Nephron progenitor cell (in vitro differentiated cells): ENCODE results near the gene TIPIN.
"Not testable (repeated sequence)": the region's sequence is repeated elsewhere in the genome, so short reads cannot be mapped to it uniquely, and the experiment has no call there.

Source experiments
- DNase-seq: peaks from one replicate; pipeline ENCODE4 v3.0.0; 2021
- H3K27ac Mint-ChIP-seq: 2 replicates; pipeline ENCODE4 v1.8.0; 2021; ENCODE audit warnings: mild to moderate bottlenecking, moderate library complexity, mixed read lengths
- H3K27me3 Mint-ChIP-seq: 2 replicates; pipeline ENCODE4 v1.8.0; 2021; ENCODE audit warnings: mild to moderate bottlenecking, low read depth, mixed read lengths; ENCODE audit not compliant: poor library complexity
- H3K36me3 Mint-ChIP-seq: 2 replicates; pipeline ENCODE4 v1.8.0; 2021; ENCODE audit warnings: low read depth, mixed read lengths
- H3K4me1 Mint-ChIP-seq: 2 replicates; pipeline ENCODE4 v1.8.0; 2021; ENCODE audit warnings: mixed read lengths
- H3K4me3 Mint-ChIP-seq: 2 replicates; pipeline ENCODE4 v1.8.0; 2021; ENCODE audit warnings: mild to moderate bottlenecking, moderate library complexity, mixed read lengths
- H3K9me3 Mint-ChIP-seq: 2 replicates; pipeline ENCODE4 v1.8.0; 2021; ENCODE audit warnings: mild to moderate bottlenecking, moderate library complexity, mixed read lengths
- CTCF ChIP-seq: fragments of 200-600 bp; sonication (generic); IDR thresholded peaks from 2 replicates; pipeline ENCODE4 v1.5.0; 2021; ENCODE audit warnings: antibody characterized with exemption

TIPIN gene

DNA sequence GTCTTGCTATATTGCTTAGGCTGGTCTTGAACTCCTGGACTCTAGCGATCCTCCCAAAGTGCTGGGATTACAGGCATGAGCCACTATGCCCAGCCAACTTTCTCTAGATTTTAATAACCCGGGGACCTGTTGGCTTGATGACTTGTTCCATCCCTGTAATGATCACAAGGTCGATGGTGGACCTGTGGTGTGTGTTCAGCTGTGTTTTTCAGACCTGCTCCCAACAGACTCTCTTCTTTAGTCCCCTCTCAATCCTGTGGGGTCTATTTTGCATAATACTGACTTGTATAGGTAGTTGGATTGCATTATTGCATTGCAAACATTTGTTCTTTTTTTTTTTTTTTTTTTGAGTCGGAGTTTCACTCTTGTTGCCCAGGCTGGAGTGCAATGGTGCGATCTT lies 32.1 kb upstream of the TIPIN start:
- no peak for TF ChIP-seq CTCF
- no peak for DNase-seq
- Mint-ChIP-seq H3K36me3 (peaks cover 24% of the 10 kb centered on the region), H3K4me1 (peaks cover 45% of the 10 kb centered on the region), H3K27me3 (no peaks in the 10 kb centered on the region), H3K4me3 (peak overlapping the region; percentile 96), H3K27ac (no peak overlapping the region), H3K9me3 (peaks cover 3% of the 10 kb centered on the region)

GRCh38 chr15:66388043-66388363 lies 31.5 kb upstream of the TIPIN start:
- H3K9me3 Mint-ChIP-seq, result peaks cover 3% of the 10 kb centered on the region
- peaks cover 45% of the 10 kb centered on the region for H3K4me1 Mint-ChIP-seq
- H3K27ac Mint-ChIP-seq, result peak overlapping the region; percentile 41
- H3K36me3 Mint-ChIP-seq, result peaks cover 24% of the 10 kb centered on the region
- DNase-seq, result no peak
- H3K27me3 Mint-ChIP-seq, result no peaks in the 10 kb centered on the region
- peak overlapping the region; percentile 96 for H3K4me3 Mint-ChIP-seq
- TF ChIP-seq CTCF, result peak; percentile 4

DNA sequence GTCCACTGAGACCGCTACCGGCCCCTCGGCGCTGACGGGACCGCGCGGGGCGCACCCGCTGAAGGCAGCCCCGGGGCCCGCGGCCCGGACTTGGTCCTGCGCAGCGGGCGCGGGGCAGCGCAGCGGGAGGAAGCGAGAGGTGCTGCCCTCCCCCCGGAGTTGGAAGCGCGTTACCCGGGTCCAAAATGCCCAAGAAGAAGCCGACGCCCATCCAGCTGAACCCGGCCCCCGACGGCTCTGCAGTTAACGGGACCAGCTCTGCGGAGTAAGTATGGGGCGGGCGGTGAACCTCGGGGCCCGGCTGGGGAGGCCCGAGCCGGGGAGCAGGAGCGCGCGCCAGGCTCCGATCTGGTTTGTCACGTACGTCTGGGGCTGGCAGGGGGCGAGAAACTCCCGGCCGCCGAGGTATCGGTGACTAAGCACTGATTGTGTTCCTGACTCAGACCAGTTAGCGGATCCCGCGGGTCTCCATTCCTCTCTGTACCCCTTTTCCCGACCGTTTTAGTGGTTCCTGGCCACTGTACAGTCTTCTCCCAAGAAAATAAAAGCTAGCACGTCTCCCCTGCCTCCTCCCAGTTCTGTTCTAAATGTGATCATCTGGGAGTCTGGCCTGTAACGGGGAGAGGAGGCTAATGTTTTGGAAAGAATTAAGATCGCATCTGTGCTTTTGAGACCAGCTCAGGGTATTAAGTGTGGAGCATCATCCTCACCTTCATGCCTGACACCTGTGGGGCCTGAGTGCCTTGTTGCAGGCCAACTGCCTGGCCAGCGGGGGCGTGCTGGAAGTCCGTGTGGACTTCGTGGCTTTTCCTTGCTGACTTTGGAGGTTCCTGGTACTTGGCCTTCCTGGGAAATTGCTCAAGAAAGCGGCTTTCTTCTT lies 30.9 kb upstream of the TIPIN start:
- peak; percentile 19 for TF ChIP-seq CTCF
- Mint-ChIP-seq H3K4me3 (peak overlapping the region; percentile 96), H3K36me3 (peaks cover 24% of the 10 kb centered on the region), H3K27me3 (no peaks in the 10 kb centered on the region), H3K27ac (peak overlapping the region; percentile 41), H3K9me3 (peaks cover 3% of the 10 kb centered on the region), H3K4me1 (peaks cover 45% of the 10 kb centered on the region)
- peak; percentile 61 for DNase-seq

- peak; percentile 46 for TF ChIP-seq CTCF
- H3K36me3 Mint-ChIP-seq, result peaks cover 18% of the 10 kb centered on the region
- H3K4me1 Mint-ChIP-seq, result peaks cover 40% of the 10 kb centered on the region
- H3K27ac Mint-ChIP-seq, result peak within 1 kb of the TSS; percentile 97
- H3K4me3 Mint-ChIP-seq, result peak within 1 kb of the TSS; percentile 96
- H3K27me3 Mint-ChIP-seq, result no peaks in the 10 kb centered on the region
- peaks cover 3% of the 10 kb centered on the region for H3K9me3 Mint-ChIP-seq
- DNase-seq, result peak; percentile 98
Measured at GRCh38 chr15:66386204-66387123, 30.0 kb upstream of the TIPIN start, which contains the start of gene MAP2K1. Gene MAP2K1 (plus strand): TSS chr15:66386912. CDS start chr15:66387348, 436 bp downstream.

DNA sequence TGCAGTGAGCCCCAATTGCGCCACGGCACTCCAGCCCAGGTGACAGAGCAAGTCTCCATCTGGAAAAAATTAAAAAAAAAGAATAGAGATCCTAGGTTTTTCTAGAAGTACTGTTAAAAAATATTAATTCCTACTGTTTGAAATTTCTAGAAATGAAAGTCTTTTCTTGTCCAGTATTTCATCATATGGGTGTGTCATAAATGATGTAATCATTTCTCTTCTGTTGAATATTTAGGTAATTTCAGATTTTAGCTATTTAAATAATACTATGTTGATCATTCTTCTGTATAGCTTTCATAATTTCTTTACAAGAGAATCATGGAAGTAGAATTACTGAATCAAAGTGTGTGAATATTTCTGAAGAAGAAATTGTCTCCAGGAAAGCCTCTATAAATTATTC lies 24.9 kb upstream of the TIPIN start:
- not testable (repeated sequence) for H3K4me3 Mint-ChIP-seq, H3K9me3 Mint-ChIP-seq, H3K27me3 Mint-ChIP-seq, H3K36me3 Mint-ChIP-seq, H3K27ac Mint-ChIP-seq, DNase-seq
- H3K4me1 Mint-ChIP-seq, result peaks cover 17% of the 10 kb centered on the region

GRCh38 chr15:66378814-66379430 lies 22.4 kb upstream of the TIPIN start:
- Mint-ChIP-seq H3K27me3 (peaks cover 4% of the 10 kb centered on the region), H3K4me1 (peaks cover 11% of the 10 kb centered on the region), H3K27ac (no peak overlapping the region), H3K36me3 (peaks cover 5% of the 10 kb centered on the region), H3K4me3 (no peak overlapping the region), H3K9me3 (peaks cover 12% of the 10 kb centered on the region)
- no peak for DNase-seq
- no peak for TF ChIP-seq CTCF
